ENCODE results near the gene AGER.

DNA sequence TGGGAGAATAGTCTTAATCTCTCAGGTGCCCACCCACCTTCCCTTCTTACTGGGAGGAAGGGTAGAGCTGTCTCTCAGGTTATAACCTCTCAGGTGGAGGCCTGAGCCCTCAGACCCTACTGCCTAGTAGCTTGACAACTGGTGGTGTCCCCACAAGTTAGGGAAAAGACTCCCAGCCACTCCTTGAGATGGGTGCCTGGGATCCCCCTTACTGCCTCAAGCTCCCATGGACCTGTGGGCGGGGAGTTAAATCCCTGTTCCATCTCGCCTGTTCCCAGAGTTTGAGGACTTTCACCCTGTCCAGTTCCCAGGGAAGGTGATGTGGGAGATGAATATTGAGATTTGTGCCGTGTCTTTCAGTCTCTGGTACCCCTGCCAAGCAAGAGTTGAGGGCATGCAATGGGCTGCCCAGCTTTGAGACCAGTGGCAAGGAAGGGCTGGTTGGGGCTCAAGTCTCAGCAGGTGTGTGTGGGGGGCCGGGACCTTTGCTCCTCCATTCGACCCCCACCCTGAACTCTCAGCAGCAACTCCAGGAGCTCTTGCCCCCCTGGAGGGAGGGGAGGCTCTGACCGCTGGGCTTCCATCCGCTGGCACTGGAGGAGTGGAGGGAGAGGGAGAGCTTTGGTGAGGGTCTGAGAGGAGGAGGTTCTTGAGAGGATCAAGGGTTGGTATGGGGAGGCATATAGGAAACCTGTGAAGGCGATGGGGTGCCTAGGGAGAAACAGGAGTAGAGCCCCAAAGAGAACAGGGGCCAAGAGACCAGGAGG, 7.0 kb upstream of the AGER start:
- no peak for TF ChIP-seq POLR2A (IDR thresholded peaks at IDR 0.05; ENCODE audit: low read length)
- no peak for TF ChIP-seq GATA1 (IDR thresholded peaks at IDR 0.05; ENCODE audit: low read depth, low read length)

All from erythroblast (primary cell).